SH-SY5Y (cell line): ENCODE results near the gene TIAM2.

Experiments used
- GATA2 ChIP-seq: IDR thresholded peaks from 2 replicates; pipeline ENCODE4 v1.6.1; 2011; ENCODE audit warnings: mild to moderate bottlenecking, low read depth, low read length
- GATA3 ChIP-seq: IDR thresholded peaks from 2 replicates; pipeline ENCODE4 v1.6.1; 2011; ENCODE audit warnings: low read depth, mild to moderate bottlenecking, low read length, moderate library complexity

GRCh38 chr6:154993026-154993425 is 2.1 kb upstream of the TIAM2 start:
- no peak for TF ChIP-seq GATA2
- TF ChIP-seq GATA3: no peak
